Endodermal cell (in vitro differentiated cells): Measurements from ENCODE around the gene SAYSD1. TPM values are rescaled to one million over a fixed set of nuclear protein-coding genes. Genes with fewer than 3 reads are reported as not detected.

ENCODE experiments used
- DNase-seq: peaks from one replicate; pipeline ENCODE4 v3.0.0-alpha.2; 2017
- H3K27ac ChIP-seq: 2 replicates; pipeline ENCODE4 v1.5.1; 2013; ENCODE audit warnings: mild to moderate bottlenecking, low read depth, low read length, moderate library complexity
- H3K27me3 ChIP-seq: 2 replicates; pipeline ENCODE4 v1.6.1; 2013; ENCODE audit warnings: mild to moderate bottlenecking, low read length, moderate library complexity; ENCODE audit not compliant: insufficient read depth, control insufficient read depth, poor library complexity, severe bottlenecking
- H3K36me3 ChIP-seq: 2 replicates; pipeline ENCODE4 v1.7.0; 2013; ENCODE audit warnings: mild to moderate bottlenecking, low read length, moderate library complexity; ENCODE audit not compliant: control insufficient read depth, insufficient read depth
- H3K4me1 ChIP-seq: one replicate; pipeline ENCODE4 v1.7.0; 2013; ENCODE audit warnings: low read length; ENCODE audit not compliant: control insufficient read depth, insufficient read depth
- H3K4me3 ChIP-seq: 2 replicates; pipeline ENCODE4 v1.5.1; 2013; ENCODE audit warnings: mild to moderate bottlenecking, low read length, moderate library complexity
- H3K9ac ChIP-seq: 2 replicates; pipeline ENCODE4 v1.6.1; 2013; ENCODE audit warnings: mild to moderate bottlenecking, low read length, moderate library complexity; ENCODE audit not compliant: poor library complexity, severe bottlenecking; ENCODE audit errors: extremely low read depth
- H3K9me3 ChIP-seq: 2 replicates; pipeline ENCODE4 v1.6.1; 2013; ENCODE audit warnings: mild to moderate bottlenecking, low read length, moderate library complexity; ENCODE audit not compliant: control insufficient read depth
- H3K27ac Mint-ChIP-seq: 2 replicates; pipeline ENCODE4 v1.8.0; 2020; ENCODE audit warnings: mixed read lengths
- H3K27me3 Mint-ChIP-seq: 2 replicates; pipeline ENCODE4 v1.8.0; 2021; ENCODE audit warnings: mild to moderate bottlenecking, mixed read lengths; ENCODE audit not compliant: insufficient read depth
- H3K36me3 Mint-ChIP-seq: 2 replicates; pipeline ENCODE4 v1.8.0; 2020; ENCODE audit warnings: low read depth, mixed read lengths
- H3K4me1 Mint-ChIP-seq: 2 replicates; pipeline ENCODE4 v1.8.0; 2020; ENCODE audit warnings: mixed read lengths
- H3K4me3 Mint-ChIP-seq: 2 replicates; pipeline ENCODE4 v1.8.0; 2020; ENCODE audit warnings: mild to moderate bottlenecking, moderate library complexity, mixed read lengths
- H3K9me3 Mint-ChIP-seq: 2 replicates; pipeline ENCODE4 v1.8.0; 2020; ENCODE audit warnings: mild to moderate bottlenecking, mixed read lengths
- WGBS, 2 experiments: methylation state at CpG; one replicate each; pipeline versions ENCODE4 v1.1.5 to v1.1.7; 2013; ENCODE audit warnings: missing lambda C conversion rate in 2 of 2, mixed read lengths in 1 of 2; ENCODE audit not compliant: insufficient coverage in 1 of 2, insufficient read length in 1 of 2; 5-methylcytosine and 5-hydroxymethylcytosine counted together
- total RNA-seq, 2 donors: library from RNA; stranded (reverse); fragmentation: NEBNext Ultra II Directional in 1 of 2; extraction: Animal tissue kit (Norgen Biotek cat#: 25700) in 1 of 2; gene quantifications; 2 replicates in 1 of 2; 3 replicates in 1 of 2; pipeline ENCODE4 v1.2.1, GENCODE V29; 2021
- TF ChIP-seq, protein P1 (sequence below): fragments of 200-600 bp; sonication (generic); conservative IDR thresholded peaks from 2 replicates; pipeline ENCODE4 v1.5.0; 2021; ENCODE audit warnings: antibody characterized with exemption, mild to moderate bottlenecking

The SAYSD1 gene
- total RNA-seq, 2 donors from 2014 or later = 7.2 to 13.0 TPM

DNA sequence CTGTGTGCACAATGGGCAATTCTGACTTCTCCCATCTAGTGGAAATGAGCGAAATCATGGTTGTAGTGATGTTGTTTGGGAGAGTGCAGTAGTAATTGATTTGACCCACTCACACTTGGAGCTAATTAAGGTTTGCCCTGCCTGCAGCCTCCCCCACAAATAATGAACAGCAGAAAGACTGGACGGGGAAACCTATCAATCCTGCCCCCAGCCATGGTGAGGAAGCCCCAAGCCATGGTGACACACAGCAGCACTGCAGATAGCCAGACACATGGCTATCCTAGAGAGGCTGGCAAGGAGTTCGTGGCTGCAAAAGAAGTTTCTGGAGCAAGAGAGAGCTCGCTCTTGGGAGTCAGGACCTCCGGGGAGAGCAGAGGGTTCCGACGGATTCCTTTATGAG is 27.8 kb downstream of the SAYSD1 start:
- Histone ChIP-seq H3K36me3 (no peaks in the 10 kb centered on the region), H3K4me3 (no peak overlapping the region), H3K27me3 (peaks cover 19% of the 10 kb centered on the region), H3K9ac (no peak overlapping the region), H3K27ac (no peak overlapping the region), H3K9me3 (no peaks in the 10 kb centered on the region), H3K4me1 (no peaks in the 10 kb centered on the region)
- peaks cover 42% of the 10 kb centered on the region for H3K27me3 Mint-ChIP-seq
- WGBS, 2 experiments = 82 to 87% methylated on average over 7 of the region's 7 CpGs
- H3K9me3 Mint-ChIP-seq = no peaks in the 10 kb centered on the region
- H3K4me3 Mint-ChIP-seq = no peak overlapping the region
- H3K27ac Mint-ChIP-seq = no peak overlapping the region
- no peaks in the 10 kb centered on the region for H3K36me3 Mint-ChIP-seq
- TF ChIP-seq, protein P1, sequence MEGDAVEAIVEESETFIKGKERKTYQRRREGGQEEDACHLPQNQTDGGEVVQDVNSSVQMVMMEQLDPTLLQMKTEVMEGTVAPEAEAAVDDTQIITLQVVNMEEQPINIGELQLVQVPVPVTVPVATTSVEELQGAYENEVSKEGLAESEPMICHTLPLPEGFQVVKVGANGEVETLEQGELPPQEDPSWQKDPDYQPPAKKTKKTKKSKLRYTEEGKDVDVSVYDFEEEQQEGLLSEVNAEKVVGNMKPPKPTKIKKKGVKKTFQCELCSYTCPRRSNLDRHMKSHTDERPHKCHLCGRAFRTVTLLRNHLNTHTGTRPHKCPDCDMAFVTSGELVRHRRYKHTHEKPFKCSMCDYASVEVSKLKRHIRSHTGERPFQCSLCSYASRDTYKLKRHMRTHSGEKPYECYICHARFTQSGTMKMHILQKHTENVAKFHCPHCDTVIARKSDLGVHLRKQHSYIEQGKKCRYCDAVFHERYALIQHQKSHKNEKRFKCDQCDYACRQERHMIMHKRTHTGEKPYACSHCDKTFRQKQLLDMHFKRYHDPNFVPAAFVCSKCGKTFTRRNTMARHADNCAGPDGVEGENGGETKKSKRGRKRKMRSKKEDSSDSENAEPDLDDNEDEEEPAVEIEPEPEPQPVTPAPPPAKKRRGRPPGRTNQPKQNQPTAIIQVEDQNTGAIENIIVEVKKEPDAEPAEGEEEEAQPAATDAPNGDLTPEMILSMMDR = no peak
- DNase-seq = no peak
- peaks cover 9% of the 10 kb centered on the region for H3K4me1 Mint-ChIP-seq

DNA sequence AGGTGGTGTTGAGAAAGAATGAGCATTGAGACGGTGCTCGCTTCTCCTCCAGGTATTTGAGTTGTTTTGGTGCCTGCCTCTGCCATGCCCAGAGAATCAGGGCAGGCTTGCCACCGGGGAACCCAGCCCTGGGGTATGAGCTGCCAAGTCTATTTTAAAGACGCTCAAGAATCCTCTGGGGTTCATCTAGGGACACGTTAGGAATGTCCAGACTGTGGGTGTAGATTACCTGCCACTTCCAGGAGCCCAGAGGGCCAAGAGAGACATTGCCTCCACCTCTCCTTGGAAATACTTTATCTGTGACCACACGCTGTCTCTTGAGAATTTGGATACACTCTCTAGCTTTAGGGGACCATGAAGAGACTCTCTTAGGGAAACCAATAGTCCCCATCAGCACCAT is 28.3 kb downstream of the SAYSD1 start:
- H3K27ac ChIP-seq = no peak overlapping the region

DNA sequence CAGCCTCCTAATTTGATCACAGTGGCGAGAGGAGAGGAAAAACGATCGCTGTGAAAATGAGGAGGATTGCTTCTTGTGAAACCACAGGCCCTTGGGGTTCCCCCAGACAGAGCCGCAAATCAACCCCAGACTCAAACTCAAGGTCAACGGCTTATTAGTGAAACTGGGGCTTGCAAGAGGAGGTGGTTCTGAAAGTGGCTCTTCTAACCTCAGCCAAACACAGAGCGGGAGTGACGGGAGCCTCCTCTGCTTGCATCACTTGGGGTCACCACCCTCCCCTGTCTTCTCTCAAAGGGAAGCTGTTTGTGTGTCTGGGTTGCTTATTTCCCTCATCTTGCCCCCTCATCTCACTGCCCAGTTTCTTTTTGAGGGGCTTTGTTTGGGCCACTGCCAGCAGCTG is 28.7 kb downstream of the SAYSD1 start:
- no peaks in the 10 kb centered on the region for H3K36me3 ChIP-seq
- no peak overlapping the region for H3K9ac ChIP-seq
- Mint-ChIP-seq H3K4me3 (no peak overlapping the region), H3K27me3 (peaks cover 45% of the 10 kb centered on the region), H3K9me3 (no peaks in the 10 kb centered on the region), H3K27ac (no peak overlapping the region), H3K36me3 (no peaks in the 10 kb centered on the region), H3K4me1 (peaks cover 7% of the 10 kb centered on the region)
- 93 to 95% methylated on average over 6 to 7 of the region's 7 CpGs for WGBS, 2 experiments
- no peaks in the 10 kb centered on the region for H3K4me1 ChIP-seq
- H3K27ac ChIP-seq = no peak overlapping the region
- TF ChIP-seq, protein P1 = no peak
- H3K27me3 ChIP-seq = peaks cover 19% of the 10 kb centered on the region
- H3K4me3 ChIP-seq = no peak overlapping the region
- no peaks in the 10 kb centered on the region for H3K9me3 ChIP-seq
- DNase-seq = no peak

More for the DNA sequence above, 28.3 kb downstream of the SAYSD1 start:
- no peaks in the 10 kb centered on the region for H3K4me1 ChIP-seq
- Mint-ChIP-seq H3K27ac (no peak overlapping the region), H3K27me3 (peaks cover 43% of the 10 kb centered on the region), H3K9me3 (no peaks in the 10 kb centered on the region), H3K4me1 (peaks cover 7% of the 10 kb centered on the region), H3K36me3 (no peaks in the 10 kb centered on the region), H3K4me3 (no peak overlapping the region)
- DNase-seq = no peak
- no peak overlapping the region for H3K4me3 ChIP-seq
- no peak overlapping the region for H3K9ac ChIP-seq
- TF ChIP-seq, protein P1 = no peak
- peaks cover 19% of the 10 kb centered on the region for H3K27me3 ChIP-seq
- H3K9me3 ChIP-seq = no peaks in the 10 kb centered on the region
- H3K36me3 ChIP-seq = no peaks in the 10 kb centered on the region
- WGBS, 2 experiments = 91 to 96% methylated on average over 3 to 6 of the region's 6 CpGs
